NT2/D1 (cell line): ENCODE data around the gene TMIE.
"Not testable (repeated sequence)": the region's sequence is repeated elsewhere in the genome, so short reads cannot be mapped to it uniquely, and the experiment has no call there.

Experiments used
- DNase-seq: peaks from one replicate; pipeline ENCODE4 v3.0.0-alpha.2; 2011; ENCODE audit warnings: low read depth, low spot score
- H3K27me3 ChIP-seq: 2 replicates; pipeline ENCODE4 v1.6.0; 2011; ENCODE audit warnings: mild to moderate bottlenecking; ENCODE audit not compliant: insufficient read length, insufficient read depth
- H3K36me3 ChIP-seq: 2 replicates; pipeline ENCODE4 v1.6.1; 2011; ENCODE audit warnings: mild to moderate bottlenecking, low read length, mixed read lengths; ENCODE audit not compliant: insufficient read depth, insufficient read length
- H3K4me1 ChIP-seq: 2 replicates; pipeline ENCODE4 v1.5.1; 2011; ENCODE audit not compliant: insufficient read depth, insufficient read length
- H3K4me3 ChIP-seq: 2 replicates; pipeline ENCODE4 v1.5.1; 2011; ENCODE audit warnings: low read depth; ENCODE audit not compliant: insufficient read length
- H3K9ac ChIP-seq: 2 replicates; pipeline ENCODE4 v1.6.0; 2011; ENCODE audit warnings: low read depth; ENCODE audit not compliant: insufficient read length
- H3K9me3 ChIP-seq: 2 replicates; pipeline ENCODE4 v1.5.1; 2011; ENCODE audit warnings: mild to moderate bottlenecking, low read length; ENCODE audit not compliant: insufficient read depth
- SUZ12 ChIP-seq: IDR thresholded peaks from 2 replicates; pipeline ENCODE4 v1.6.1; 2011; ENCODE audit not compliant: insufficient read length, insufficient read depth; ENCODE audit errors: extremely low read depth
- YY1 ChIP-seq: IDR thresholded peaks from 2 replicates; pipeline ENCODE4 v1.6.1; 2011; ENCODE audit not compliant: insufficient read length, insufficient read depth
- ZNF274 ChIP-seq: IDR thresholded peaks from 2 replicates; pipeline ENCODE4 v1.6.1; 2011; ENCODE audit warnings: mild to moderate bottlenecking, low read depth, low read length

Gene TMIE

GRCh38 chr3:46736006-46736872, 35.0 kb downstream of the TMIE start:
- TF ChIP-seq ZNF274 = no peak
- no peak for TF ChIP-seq YY1
- no peak for TF ChIP-seq SUZ12
- DNase-seq = no peak
- Histone ChIP-seq H3K9ac (no peak overlapping the region), H3K9me3 (no peaks in the 10 kb centered on the region), H3K36me3 (no peaks in the 10 kb centered on the region), H3K27me3 (no peaks in the 10 kb centered on the region), H3K4me3 (no peak overlapping the region), H3K4me1 (no peaks in the 10 kb centered on the region)

DNA sequence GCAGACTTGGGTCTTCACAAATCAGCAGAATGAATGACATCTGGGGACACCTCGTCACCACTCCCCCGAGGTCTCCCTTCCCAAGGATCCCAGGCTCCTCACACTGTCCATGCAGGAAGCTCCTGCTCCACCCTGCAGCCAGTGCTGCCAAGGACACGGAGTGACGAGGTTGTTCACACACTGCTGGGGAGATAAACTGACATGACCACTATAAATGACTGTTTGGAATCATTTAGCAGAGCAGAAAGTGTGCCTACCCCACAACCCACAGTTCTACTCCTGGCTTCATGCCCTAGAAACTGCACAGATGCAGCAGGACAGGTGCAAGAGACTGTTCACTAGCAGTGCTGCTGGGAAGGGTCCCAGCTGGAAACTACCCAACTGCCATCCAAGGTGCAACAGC, 36.1 kb downstream of the TMIE start:
- Histone ChIP-seq H3K9me3 (no peaks in the 10 kb centered on the region), H3K36me3 (no peaks in the 10 kb centered on the region), H3K4me1 (no peaks in the 10 kb centered on the region), H3K9ac (no peak overlapping the region), H3K27me3 (no peaks in the 10 kb centered on the region), H3K4me3 (no peak overlapping the region)
- TF ChIP-seq ZNF274 (no peak), SUZ12 (no peak), YY1 (no peak)
- DNase-seq = no peak

GRCh38 chr3:46739565-46739964, 38.4 kb downstream of the TMIE start:
- H3K9me3 ChIP-seq, H3K27me3 ChIP-seq, DNase-seq, H3K4me3 ChIP-seq, H3K36me3 ChIP-seq, H3K9ac ChIP-seq: not testable (repeated sequence)
- H3K4me1 ChIP-seq = peaks cover 16% of the 10 kb centered on the region

- H3K36me3 ChIP-seq = no peaks in the 10 kb centered on the region
- no peak overlapping the region for H3K4me3 ChIP-seq
- peaks cover 20% of the 10 kb centered on the region for H3K4me1 ChIP-seq
- no peak for DNase-seq
- H3K27me3 ChIP-seq = no peaks in the 10 kb centered on the region
- H3K9ac ChIP-seq = no peak overlapping the region
- no peaks in the 10 kb centered on the region for H3K9me3 ChIP-seq
- no peak for TF ChIP-seq YY1
- TF ChIP-seq SUZ12 = no peak
- TF ChIP-seq ZNF274 = no peak
These were observed 41.9 kb downstream of the TMIE start for GRCh38 chr3:46742992-46743585.

DNA sequence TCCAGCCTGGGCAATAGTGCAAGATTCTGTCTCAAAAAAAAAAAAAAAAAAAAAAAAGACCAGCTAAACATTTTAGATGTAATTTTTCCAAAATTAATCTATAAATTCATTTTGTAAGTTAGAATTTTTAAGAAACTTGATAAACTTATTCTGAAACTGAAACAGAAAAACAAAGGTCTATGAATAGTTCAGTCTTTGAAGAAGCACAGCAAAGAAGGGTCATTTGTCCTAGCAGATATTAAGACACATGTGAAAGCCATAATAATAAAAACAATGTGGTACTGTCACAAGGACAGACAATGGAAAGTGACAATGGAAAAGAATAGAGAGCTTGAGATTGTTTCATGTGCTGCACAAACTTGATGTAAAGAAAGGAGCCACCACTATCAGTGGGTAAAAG, 45.5 kb downstream of the TMIE start:
- no peak overlapping the region for H3K9ac ChIP-seq
- TF ChIP-seq YY1 (no peak), SUZ12 (no peak), ZNF274 (no peak)
- no peaks in the 10 kb centered on the region for H3K27me3 ChIP-seq
- DNase-seq = no peak
- H3K4me1 ChIP-seq = peaks cover 25% of the 10 kb centered on the region
- no peaks in the 10 kb centered on the region for H3K36me3 ChIP-seq
- no peak overlapping the region for H3K4me3 ChIP-seq
- no peaks in the 10 kb centered on the region for H3K9me3 ChIP-seq

DNA sequence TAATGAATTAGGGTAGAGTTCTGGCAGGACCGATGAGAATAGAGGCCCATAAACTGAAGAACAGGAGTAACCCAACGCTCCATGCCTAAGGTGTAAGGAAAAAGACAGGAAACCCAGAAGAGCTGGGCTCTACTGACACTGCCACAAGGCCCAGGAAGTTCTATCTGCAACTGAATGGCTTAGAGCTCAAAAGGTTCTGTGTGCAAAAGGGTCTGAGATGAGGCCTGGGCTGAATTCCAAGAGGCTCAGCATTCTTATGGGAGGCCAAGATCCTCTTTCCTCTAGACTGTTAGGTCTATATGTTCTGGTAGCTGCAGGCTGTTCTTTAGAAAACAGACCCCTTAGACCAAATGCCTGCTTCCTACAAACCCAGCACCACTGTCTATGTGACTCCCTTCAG, 47.0 kb downstream of the TMIE start:
- Histone ChIP-seq H3K4me1 (peaks cover 20% of the 10 kb centered on the region), H3K9me3 (no peaks in the 10 kb centered on the region), H3K36me3 (no peaks in the 10 kb centered on the region), H3K4me3 (no peak overlapping the region), H3K27me3 (no peaks in the 10 kb centered on the region), H3K9ac (no peak overlapping the region)
- TF ChIP-seq YY1 = no peak
- peak; percentile 59 for DNase-seq

- Histone ChIP-seq H3K4me3 (no peak overlapping the region), H3K4me1 (peaks cover 13% of the 10 kb centered on the region), H3K36me3 (no peaks in the 10 kb centered on the region)
These were observed 47.9 kb downstream of the TMIE start for GRCh38 chr3:46749129-46749528.

More at GRCh38 chr3:46749129-46749528, 47.9 kb downstream of the TMIE start:
- Histone ChIP-seq H3K27me3 (no peaks in the 10 kb centered on the region), H3K9ac (peak overlapping the region; percentile 7), H3K9me3 (no peaks in the 10 kb centered on the region)
- DNase-seq = no peak
- TF ChIP-seq SUZ12 (no peak), YY1 (no peak)
